ENCODE results near the gene SLCO4A1. TPM values are rescaled to one million over a fixed set of nuclear protein-coding genes. Genes with fewer than 3 reads are reported as not detected.

Gene SLCO4A1
- total and polyA plus RNA-seq, 2 of the 4 experiments (the other 2 are of a cell fraction): 0.72 to 1.1 TPM

- Histone ChIP-seq H3K79me1 (ENCODE audit: low read depth in 1 of 2, low read length in 2 of 2) (no peaks in the 10 kb centered on the region), H2AK9ac (replicated peaks; ENCODE audit: low read depth, low read length, poor library complexity) (no peak overlapping the region), H4K5ac (ENCODE audit: low read depth, low read length) (no peak overlapping the region), H4K91ac (ENCODE audit: insufficient read depth, low read depth, low read length) (no peak overlapping the region), H3K9ac (ENCODE audit: low read depth, low read length) (no peak overlapping the region), H2BK120ac (ENCODE audit: low read depth, low read length) (no peak overlapping the region), H3K4me3 (ENCODE audit: insufficient read depth, low read depth, low read length) (no peak overlapping the region), H3K27ac (ENCODE audit: insufficient read depth, low read length) (no peak overlapping the region), H3K4me1 (ENCODE audit: control insufficient read depth, insufficient read depth, low read length) (no peaks in the 10 kb centered on the region), H3K9me1 (ENCODE audit: insufficient read depth, low read length) (no peaks in the 10 kb centered on the region), H3K23ac (ENCODE audit: low read depth, low read length) (no peak overlapping the region), H2BK15ac (ENCODE audit: low read depth, low read length) (no peak overlapping the region), H3K14ac (replicated peaks; ENCODE audit: low read depth, low read length) (no peak overlapping the region), H3K18ac (ENCODE audit: low read depth, low read length) (no peak overlapping the region), H3K4ac (ENCODE audit: low read depth, low read length) (no peak overlapping the region), H4K8ac (ENCODE audit: low read depth in 2 of 2, low read length in 2 of 2) (no peak overlapping the region), H4K20me1 (ENCODE audit: insufficient read depth, low read length) (no peaks in the 10 kb centered on the region), H3K4me2 (ENCODE audit: low read depth, low read length) (no peak overlapping the region), H3K27me3 (ENCODE audit: control insufficient read depth, insufficient read depth, low read length) (peaks cover 57% of the 10 kb centered on the region), H2BK5ac (ENCODE audit: low read depth, low read length, poor library complexity, severe bottlenecking) (no peak overlapping the region), H3K9me3 (ENCODE audit: control insufficient read depth, insufficient read depth, low read length) (peaks cover 3% of the 10 kb centered on the region; the same call in 1 of the 2 replicates), H2AFZ (replicated peaks; ENCODE audit: low read length, poor library complexity) (no peak overlapping the region), H3K36me3 (ENCODE audit: control insufficient read depth, insufficient read depth, low read length) (no peaks in the 10 kb centered on the region), H3K56ac (ENCODE audit: extremely low read depth, insufficient read depth, low read length) (no peak overlapping the region), H2BK20ac (ENCODE audit: low read depth, low read length) (no peak overlapping the region), H2AK5ac (ENCODE audit: low read depth, low read length) (no peak overlapping the region)
- ChIA-PET POLR2A (ENCODE audit: unreplicated experiment) (interaction anchor here (0.6 kb wide), 1 partner anchor 67 kb away, joined by 18 read pairs; no protein-coding TSS in a partner anchor), CTCF (no interaction called here)
- no peak for TF ChIP-seq NFE2L2 (IDR thresholded peaks at IDR 0.05; ENCODE audit: low read depth, low read length)
- no peak for TF ChIP-seq MXI1 (IDR thresholded peaks at IDR 0.05; ENCODE audit: borderline replicate concordance, low read depth, low read length)
- no peak for TF ChIP-seq CTCF (conservative IDR thresholded peaks at IDR 0.05; ENCODE audit: low read depth, low read length)
- no peak for TF ChIP-seq CHD1 (IDR thresholded peaks at IDR 0.05; ENCODE audit: low read depth, low read length)
- TF ChIP-seq ELK1 (IDR thresholded peaks at IDR 0.05; ENCODE audit: borderline replicate concordance, low read depth, low read length): no peak
- no TSS peak for BruUV-seq (replicated peaks)
- DNase-seq (no peak), ATAC-seq (ENCODE audit: low read depth) (no peak)
- in situ Hi-C loops (cut with MboI; ENCODE audit: low sequenced_read_pairs) (loop anchor here (25.0 kb wide), 1 partner anchor 319 kb away; no protein-coding TSS in a partner anchor), dilution Hi-C loops (cut with HindIII; ENCODE audit: low sequenced_read_pairs, unreplicated experiment) (no loop called here), intact Hi-C loops (cut with micrococcal nuclease) (no loop called here)
- 67% methylated on average over 1 of the region's 6 CpGs; no CpG with 5 or more reads in 1 of the 2 experiments for WGBS, 2 experiments (ENCODE audit: extremely low coverage in 2 of 2, insufficient read length in 1 of 2)
Observed at GRCh38 chr20:62606016-62606415, 36.3 kb upstream of the SLCO4A1 start.

Data from IMR-90 (cell line).